SW 1271 (cell line): ENCODE data around the gene KRTAP2-3.

ENCODE experiments used
- DNase-seq, 2 experiments: peaks; one replicate each; lab custom pipeline; 2025; lab: John Stamatoyannopoulos, UW

Gene KRTAP2-3

GRCh38 chr17:41029633-41030245, 30.2 kb downstream of the KRTAP2-3 start, which contains the start of gene KRTAP1-4:
Gene KRTAP1-4 (minus strand): TSS chr17:41030195. CDS start chr17:41030078, 117 bp downstream.
- no peak for DNase-seq

GRCh38 chr17:41026715-41027471, 33.0 kb downstream of the KRTAP2-3 start, which contains the start of gene KRTAP1-5:
Gene KRTAP1-5 (minus strand): TSS chr17:41027208. CDS start chr17:41027155, 53 bp downstream.
- DNase-seq, result no peak

- no peak for DNase-seq
Measured at GRCh38 chr17:41024697-41025096, 35.2 kb downstream of the KRTAP2-3 start.

GRCh38 chr17:41020336-41020735, 39.6 kb downstream of the KRTAP2-3 start:
- no peak for DNase-seq

GRCh38 chr17:41019415-41019814, 40.5 kb downstream of the KRTAP2-3 start:
- no peak for DNase-seq

GRCh38 chr17:41018541-41018940, 41.4 kb downstream of the KRTAP2-3 start:
- no peak for DNase-seq

- no peak for DNase-seq
Measured at GRCh38 chr17:41016578-41017215, 43.2 kb downstream of the KRTAP2-3 start.

- DNase-seq, result no peak
Measured at GRCh38 chr17:41015454-41015853, 44.5 kb downstream of the KRTAP2-3 start.

GRCh38 chr17:41013606-41014005, 46.3 kb downstream of the KRTAP2-3 start:
- no peak for DNase-seq

GRCh38 chr17:41013181-41013580, 46.7 kb downstream of the KRTAP2-3 start:
- no peak for DNase-seq

- DNase-seq, result no peak
Measured at GRCh38 chr17:41012326-41013120, 47.4 kb downstream of the KRTAP2-3 start.

GRCh38 chr17:41010441-41010840, 49.5 kb downstream of the KRTAP2-3 start:
- no peak for DNase-seq

- no peak for DNase-seq
Measured at GRCh38 chr17:41009936-41010335, 50.0 kb downstream of the KRTAP2-3 start.

- no peak for DNase-seq
Measured at GRCh38 chr17:41009301-41009760, 50.6 kb downstream of the KRTAP2-3 start.
